NCI-H2081 treated with DMSO at 0.1 percent for 48 hours (cell line): ENCODE measurements around the gene FAM3D.
"Not testable (repeated sequence)": the region's sequence is repeated elsewhere in the genome, so short reads cannot be mapped to it uniquely, and the experiment has no call there.

ENCODE experiments used
- DNase-seq: peaks from one replicate; lab custom pipeline; 2025; lab: John Stamatoyannopoulos, UW

FAM3D gene

GRCh38 chr3:58666683-58667082 is at the start of gene FAM3D:
Gene FAM3D, minus strand, starts transcription at chr3:58666774. Its CDS starts 11,211 bp downstream, at chr3:58655563.
- DNase-seq: no peak

DNA sequence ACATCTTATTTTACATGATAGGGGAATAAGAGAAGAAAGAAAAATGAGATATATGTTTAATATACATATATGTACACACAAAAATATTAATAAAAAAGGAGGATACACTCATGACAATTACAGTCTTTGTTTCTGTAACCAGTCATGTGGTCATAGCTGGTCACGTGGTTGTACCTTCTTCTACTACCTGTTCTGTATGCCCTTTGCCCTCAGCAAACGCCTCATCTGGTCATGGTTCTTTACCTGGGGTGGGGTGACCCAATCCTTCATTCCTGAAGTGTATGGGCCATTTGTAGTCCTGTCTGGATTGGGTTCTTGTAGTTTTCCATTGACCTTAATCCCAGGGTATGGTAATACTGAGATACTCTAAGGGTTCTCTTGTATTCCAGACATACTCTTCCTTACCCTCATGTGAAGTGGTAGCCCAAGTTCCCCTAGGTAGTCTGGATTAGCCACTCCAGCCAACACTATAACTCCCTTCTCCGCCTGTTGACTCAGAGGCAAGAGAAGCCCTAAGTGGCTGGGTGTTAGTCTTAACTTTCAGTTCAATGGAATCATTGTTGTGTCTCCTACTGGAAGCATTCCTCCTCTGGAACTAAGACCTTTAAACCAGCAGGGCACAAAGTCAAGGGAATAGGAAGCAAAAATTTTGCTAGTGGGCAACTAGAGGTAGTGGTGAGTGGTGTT is 47.3 kb upstream of the FAM3D start:
- DNase-seq: no peak

GRCh38 chr3:58711871-58712270 is 45.3 kb upstream of the FAM3D start:
- no peak for DNase-seq

DNA sequence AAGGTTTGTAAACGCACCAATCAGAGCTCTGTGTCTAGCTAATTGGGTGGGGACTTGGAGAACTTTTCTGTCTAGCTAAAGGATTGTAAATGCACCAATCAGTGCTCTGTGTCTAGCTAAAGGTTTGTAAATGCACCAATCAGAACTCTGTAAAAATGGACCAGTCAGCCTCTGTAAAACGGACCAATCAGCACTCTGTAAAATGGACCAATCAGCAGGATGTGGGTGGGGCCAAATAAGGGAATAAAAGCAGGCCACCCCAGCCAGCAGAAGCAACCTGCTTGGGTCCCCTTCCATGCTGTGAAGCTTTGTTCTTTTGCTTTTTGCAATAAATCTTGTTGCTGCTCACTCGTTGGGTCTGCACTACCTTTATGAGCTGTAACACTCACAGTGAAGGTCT is 42.4 kb upstream of the FAM3D start:
- not testable (repeated sequence) for DNase-seq

- no peak for DNase-seq
Observed at GRCh38 chr3:58708116-58708791, 41.7 kb upstream of the FAM3D start.

- DNase-seq: no peak
Observed at GRCh38 chr3:58707390-58707930, 40.9 kb upstream of the FAM3D start.

GRCh38 chr3:58706395-58707167 is 40.0 kb upstream of the FAM3D start:
- DNase-seq: no peak

DNA sequence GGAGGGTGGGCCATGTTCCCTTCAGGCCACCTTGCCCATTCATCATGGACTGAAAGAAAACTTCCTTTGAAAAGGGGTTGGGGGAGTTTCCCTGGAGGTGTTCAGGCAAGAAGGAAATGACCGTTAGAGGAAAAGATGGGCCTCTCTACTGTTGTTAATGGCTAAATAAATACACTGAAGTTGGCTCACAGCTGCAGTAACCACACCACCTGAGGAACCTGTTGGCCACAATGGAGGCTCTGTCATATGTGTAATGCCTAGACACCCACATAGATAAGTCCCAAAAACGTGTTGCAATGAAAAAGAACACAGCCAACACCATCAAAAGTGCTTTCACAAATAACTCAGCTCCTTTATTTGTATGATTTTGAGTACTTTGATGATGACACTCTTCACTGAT is 38.2 kb upstream of the FAM3D start:
- no peak for DNase-seq

- not testable (repeated sequence) for DNase-seq
Observed at GRCh38 chr3:58704304-58704703, 37.7 kb upstream of the FAM3D start.

GRCh38 chr3:58698246-58698645 is 31.7 kb upstream of the FAM3D start:
- no peak for DNase-seq

DNA sequence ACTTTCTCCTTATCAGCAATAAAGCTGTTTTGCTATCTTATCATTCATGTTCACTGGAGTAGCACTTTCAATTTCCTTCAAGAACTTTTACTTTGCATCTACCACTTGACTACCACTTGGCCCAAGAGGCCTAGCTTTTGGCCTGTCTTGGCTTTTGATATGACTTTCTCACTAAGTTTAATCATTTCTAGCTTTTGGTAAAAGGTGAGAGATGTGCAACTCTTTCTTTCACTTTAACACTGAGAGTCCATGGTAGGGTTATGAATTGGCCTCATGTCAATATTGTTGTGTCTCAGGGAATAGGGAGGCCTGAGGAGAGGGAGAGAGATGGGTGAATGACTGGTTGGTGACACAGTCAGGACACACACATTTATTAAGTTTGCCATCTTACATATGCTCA is 31.0 kb upstream of the FAM3D start:
- no peak for DNase-seq

- DNase-seq: not testable (repeated sequence)
Observed at GRCh38 chr3:58696813-58697212, 30.2 kb upstream of the FAM3D start.

GRCh38 chr3:58696093-58696492 is 29.5 kb upstream of the FAM3D start:
- no peak for DNase-seq

DNA sequence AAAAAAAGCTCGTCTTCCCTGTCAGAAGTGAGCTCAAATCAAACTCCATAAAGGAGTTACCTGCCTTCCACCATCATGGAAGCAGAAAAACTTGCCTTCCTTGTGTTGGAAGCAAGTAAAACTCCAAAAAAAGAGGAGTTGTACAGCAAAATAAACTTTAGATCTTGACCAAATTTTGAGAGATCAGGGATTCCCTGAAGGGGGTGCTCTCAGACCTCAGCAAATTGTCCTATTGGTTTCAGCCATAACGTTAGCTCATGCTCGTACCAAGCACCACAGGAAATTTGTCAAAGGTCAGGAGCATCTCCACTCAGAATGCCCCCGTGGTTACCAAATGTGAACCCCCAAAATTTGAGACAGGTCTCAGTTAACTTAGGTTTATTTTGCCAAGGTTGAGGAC is 28.7 kb upstream of the FAM3D start:
- DNase-seq: not testable (repeated sequence)

- no peak for DNase-seq
Observed at GRCh38 chr3:58693940-58694850, 27.6 kb upstream of the FAM3D start.

- DNase-seq: no peak
Observed at GRCh38 chr3:58692484-58692883, 25.9 kb upstream of the FAM3D start.

GRCh38 chr3:58691997-58692396 is 25.4 kb upstream of the FAM3D start:
- no peak for DNase-seq

GRCh38 chr3:58690490-58690889 is 23.9 kb upstream of the FAM3D start:
- DNase-seq: no peak

DNA sequence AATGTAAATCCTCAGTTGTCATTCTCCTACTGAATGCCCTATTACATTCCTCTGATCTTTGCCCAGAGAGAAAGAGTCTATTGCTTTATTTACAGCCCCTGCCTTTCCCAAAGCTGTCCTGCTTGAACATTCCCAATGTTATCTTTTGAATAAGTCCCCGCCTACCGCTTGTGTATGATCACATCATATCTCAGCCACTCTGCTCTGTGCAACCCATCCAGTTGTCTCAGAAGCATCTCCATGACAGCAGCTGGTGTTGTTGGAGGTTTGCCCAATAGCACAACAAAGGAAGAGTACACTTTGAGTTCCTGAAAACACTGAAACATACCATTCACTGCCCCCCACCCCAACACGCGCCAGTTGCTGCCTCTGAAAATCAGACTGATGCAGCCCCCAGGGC is 22.0 kb upstream of the FAM3D start:
- no peak for DNase-seq

DNA sequence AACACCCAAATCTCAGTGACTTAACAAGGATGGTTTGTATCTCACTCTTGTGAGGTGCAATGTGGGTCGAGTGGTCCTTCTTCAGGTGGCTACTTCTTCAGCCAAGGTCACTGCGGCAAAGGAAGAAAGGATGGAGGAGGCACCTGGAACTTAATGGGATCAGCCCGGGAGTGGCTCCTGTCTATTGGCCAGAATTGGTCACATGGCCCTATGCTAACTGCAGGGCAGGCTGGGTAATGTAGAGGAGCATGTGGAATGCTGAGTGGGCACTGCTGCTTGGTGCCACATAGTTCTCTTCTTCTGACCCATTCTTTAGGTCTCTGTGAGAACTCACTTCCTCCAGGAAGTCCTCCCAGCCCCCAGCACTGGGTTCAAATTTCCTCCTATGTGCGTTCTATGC is 20.3 kb upstream of the FAM3D start:
- DNase-seq: no peak

DNA sequence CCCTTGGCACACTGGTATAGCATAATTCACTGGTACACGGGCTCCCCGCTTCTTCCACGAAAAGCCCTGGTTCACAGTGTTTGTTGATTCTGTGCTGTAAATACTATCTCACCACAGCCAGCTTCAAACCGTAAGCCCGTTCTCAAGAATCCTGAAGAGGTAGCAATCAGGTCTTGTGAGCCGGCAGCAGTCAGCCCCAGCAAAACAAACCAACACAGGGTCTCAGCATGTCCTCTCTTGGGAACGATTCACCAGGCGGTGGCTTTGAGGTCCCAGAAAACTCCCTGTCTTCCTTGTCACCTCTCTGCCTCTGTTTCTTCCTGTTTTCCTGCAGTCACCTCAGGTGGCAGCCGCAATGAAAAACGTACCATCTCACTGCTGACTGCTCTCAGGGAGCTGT is 19.1 kb upstream of the FAM3D start:
- DNase-seq: no peak

GRCh38 chr3:58683466-58683865 is 16.9 kb upstream of the FAM3D start:
- DNase-seq: no peak
